Measurements from ENCODE around the gene MAP2K2.
"Not testable (repeated sequence)": the region's sequence is repeated elsewhere in the genome, so short reads cannot be mapped to it uniquely, and the experiment has no call there.

The MAP2K2 gene

DNA sequence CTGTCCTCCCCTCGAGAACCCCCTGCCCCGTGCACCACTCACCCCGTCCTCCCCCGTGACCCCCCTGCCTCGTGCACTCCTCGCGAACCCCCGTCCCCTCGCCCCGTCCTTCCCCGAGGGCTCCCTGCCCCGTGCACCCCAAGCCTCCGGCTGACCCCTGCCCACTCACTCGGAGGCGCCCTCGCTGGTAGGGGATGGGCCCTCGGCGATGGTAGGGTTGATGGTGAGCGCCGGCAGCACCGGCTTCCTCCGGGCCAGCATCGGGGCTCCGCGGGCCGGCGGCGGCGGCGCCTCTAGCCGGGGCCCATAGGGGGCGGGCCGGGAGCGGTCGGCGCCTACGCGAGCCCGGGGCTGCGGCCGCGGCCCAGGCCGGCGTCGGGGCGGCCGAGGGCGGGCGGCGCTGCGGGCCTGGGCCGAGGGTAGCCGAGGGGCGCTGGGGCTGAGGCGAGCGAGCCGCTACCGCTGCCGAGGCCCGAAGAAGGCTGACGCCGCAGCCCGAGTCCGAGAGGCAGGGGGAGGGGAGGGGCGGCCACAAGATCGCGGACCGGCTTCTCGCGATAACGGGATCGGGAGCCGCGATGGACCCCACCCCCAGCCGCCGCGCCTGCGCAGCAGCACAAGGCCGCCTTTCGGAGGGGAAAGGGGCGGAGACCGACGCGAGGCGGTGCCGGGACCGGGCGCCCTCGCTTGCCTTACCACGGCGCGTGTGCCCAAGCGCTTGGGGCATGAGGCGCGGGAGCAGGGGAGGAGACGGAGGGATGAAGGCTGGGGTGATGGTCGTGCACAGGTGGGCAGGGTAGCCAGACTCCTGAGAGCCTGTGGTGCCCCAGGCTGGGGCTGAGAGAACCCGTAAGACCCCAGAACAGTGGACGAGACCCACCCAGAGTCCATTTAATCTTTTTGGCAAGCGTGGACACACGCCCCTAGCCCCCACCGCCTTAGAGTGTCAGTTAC is at the start of gene MAP2K2:
TSS of gene MAP2K2 (minus strand) at position 508 of the 954 bp plus-strand sequence. CDS start at position 261, 247 bp downstream.
- Mint-ChIP-seq H3K9me3 (no peaks in the 10 kb centered on the region), H3K4me1 (ENCODE audit: low read depth) (peaks cover 17% of the 10 kb centered on the region), H3K4me3 (peak within 1 kb of the TSS; percentile 94), H3K36me3 (ENCODE audit: low read depth) (peaks cover 3% of the 10 kb centered on the region), H3K27ac (peak within 1 kb of the TSS; percentile 98), H3K27me3 (no peaks in the 10 kb centered on the region)

DNA sequence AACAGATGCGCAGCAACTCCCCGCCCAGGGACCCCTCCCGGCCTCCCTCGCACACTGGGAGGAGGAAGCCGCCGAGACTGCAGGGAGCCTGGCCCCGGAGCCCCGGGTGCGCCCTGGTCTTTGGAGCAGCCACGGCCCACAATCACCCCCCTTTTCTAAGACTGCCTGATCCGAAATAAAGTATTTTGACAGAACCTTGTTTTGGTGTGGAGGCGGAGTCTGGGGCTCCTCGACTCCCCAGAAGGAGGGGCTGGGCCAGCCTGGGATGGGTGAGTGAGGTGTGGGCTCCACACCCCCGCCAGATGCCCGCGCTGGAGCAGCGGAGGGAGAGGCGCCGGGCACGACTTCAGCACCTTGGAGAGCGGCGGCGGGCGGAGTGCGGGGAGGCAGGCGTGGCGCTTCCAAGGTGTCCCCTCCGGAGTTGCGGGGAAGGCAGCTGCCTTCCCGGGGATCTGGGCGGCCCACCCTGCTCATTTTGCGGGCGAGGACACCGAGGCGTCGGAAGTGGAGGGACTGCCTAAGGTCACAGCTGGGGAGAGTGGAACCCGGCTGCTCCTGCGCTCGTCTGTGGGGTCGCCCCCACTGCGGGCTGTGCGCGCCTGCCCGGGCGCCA is 49.0 kb upstream of the MAP2K2 start:
- Mint-ChIP-seq H3K4me1 (ENCODE audit: low read depth) (no peaks in the 10 kb centered on the region), H3K4me3 (no peak overlapping the region), H3K27ac (no peak overlapping the region), H3K27me3 (peaks cover 16% of the 10 kb centered on the region), H3K36me3 (ENCODE audit: low read depth) (no peaks in the 10 kb centered on the region), H3K9me3 (no peaks in the 10 kb centered on the region)

DNA sequence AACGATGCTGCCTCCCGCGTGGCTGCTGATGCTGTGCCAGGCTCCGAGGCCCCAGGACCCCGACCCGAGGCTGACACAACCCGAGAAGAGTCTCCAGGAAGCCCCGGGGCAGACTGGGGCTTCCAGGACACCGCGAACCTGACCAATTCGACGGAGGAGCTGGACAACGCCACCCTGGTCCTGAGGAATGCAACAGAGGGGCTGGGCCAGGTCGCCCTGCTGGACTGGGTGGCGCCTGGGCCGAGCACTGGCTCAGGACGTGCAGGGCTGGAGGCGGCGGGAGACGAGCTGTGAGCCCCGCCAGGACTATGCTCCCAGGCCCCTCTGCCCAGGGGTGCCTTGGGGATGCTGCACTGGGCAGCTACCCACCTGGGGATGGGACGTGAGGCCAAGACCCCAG is 47.8 kb upstream of the MAP2K2 start:
- Mint-ChIP-seq H3K27ac (no peak overlapping the region), H3K4me1 (ENCODE audit: low read depth) (no peaks in the 10 kb centered on the region), H3K4me3 (no peak overlapping the region), H3K27me3 (peaks cover 19% of the 10 kb centered on the region), H3K36me3 (ENCODE audit: low read depth) (no peaks in the 10 kb centered on the region), H3K9me3 (no peaks in the 10 kb centered on the region)

DNA sequence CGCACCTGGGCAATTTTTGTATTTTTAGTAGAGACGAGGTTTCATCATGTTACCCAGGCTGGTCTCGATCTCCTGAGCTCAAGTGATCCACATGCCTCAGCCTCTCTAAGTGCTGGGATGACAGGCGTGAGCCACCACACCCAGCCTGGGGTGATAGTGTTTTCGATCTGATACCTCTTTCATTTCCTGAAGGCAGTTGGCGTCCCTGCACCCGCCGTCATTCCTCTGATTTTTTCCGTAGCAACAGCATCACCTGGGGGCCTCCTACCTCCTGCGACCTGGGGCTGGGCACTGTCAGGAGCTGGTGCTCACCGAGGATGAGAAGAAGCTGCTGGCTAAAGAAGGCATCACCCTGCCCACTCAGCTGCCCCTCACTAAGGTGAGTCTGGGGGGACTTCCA is 40.3 kb upstream of the MAP2K2 start:
- Mint-ChIP-seq H3K27me3 (peaks cover 12% of the 10 kb centered on the region), H3K27ac (no peak overlapping the region), H3K4me1 (ENCODE audit: low read depth) (no peaks in the 10 kb centered on the region), H3K4me3 (no peak overlapping the region), H3K9me3 (no peaks in the 10 kb centered on the region), H3K36me3 (ENCODE audit: low read depth) (no peaks in the 10 kb centered on the region)

DNA sequence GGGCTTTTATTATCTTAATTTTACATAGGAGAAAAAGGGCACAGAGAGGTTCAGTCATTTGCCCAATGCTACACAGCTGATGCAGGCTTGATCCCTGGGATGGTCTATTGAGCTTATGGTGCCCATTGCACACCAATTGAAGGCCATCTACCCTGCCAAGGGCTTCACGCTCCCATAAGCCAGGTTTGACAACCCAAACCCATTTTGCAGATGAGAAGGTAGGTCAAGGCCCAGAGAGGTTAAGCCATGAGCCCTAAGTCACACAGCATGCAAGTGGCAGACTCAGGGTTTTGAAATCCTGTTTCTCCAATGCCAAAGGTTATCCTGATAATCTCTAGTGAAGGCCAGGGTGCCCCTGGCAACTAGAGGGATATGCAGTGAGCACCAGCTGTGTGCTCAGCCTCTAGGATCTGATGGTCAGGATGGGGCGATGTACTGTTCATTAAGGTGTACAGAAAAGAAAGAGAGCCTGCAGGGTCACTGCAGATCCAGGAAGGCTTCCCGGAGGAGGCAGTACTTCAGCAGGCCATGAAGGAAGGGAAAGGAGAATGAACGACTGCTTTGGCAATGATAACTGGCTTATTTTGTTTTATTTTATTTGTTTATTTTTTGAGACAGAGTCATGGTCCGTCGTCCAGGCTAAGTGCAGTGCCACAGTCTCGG is 37.6 kb upstream of the MAP2K2 start:
- Mint-ChIP-seq H3K27me3 (peaks cover 4% of the 10 kb centered on the region), H3K27ac (no peak overlapping the region), H3K9me3 (no peaks in the 10 kb centered on the region), H3K4me3 (no peak overlapping the region), H3K4me1 (ENCODE audit: low read depth) (no peaks in the 10 kb centered on the region), H3K36me3 (ENCODE audit: low read depth) (no peaks in the 10 kb centered on the region)

DNA sequence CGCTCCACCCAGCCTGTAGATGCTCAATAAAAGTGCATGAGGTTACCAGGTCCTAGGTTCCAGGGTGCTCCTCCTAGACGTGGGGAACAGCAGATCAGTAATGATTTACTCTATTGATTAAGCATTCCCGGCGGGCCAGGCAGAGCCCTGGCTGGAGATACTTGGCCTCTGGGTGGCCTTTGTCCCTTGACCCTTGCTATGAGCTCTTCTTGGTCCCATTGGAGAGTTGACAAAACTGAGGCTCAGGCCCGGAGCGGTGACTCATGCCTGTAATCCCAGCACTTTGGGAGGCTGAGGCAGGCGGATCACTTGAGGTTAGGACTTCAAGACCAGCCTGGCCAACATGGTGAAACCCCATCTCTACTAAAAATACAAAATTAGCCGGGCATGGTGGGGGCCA is 34.0 kb upstream of the MAP2K2 start:
- not testable (repeated sequence) for H3K4me3 Mint-ChIP-seq; H3K4me1 Mint-ChIP-seq (ENCODE audit: low read depth); H3K9me3 Mint-ChIP-seq; H3K27me3 Mint-ChIP-seq; H3K36me3 Mint-ChIP-seq (ENCODE audit: low read depth); H3K27ac Mint-ChIP-seq

DNA sequence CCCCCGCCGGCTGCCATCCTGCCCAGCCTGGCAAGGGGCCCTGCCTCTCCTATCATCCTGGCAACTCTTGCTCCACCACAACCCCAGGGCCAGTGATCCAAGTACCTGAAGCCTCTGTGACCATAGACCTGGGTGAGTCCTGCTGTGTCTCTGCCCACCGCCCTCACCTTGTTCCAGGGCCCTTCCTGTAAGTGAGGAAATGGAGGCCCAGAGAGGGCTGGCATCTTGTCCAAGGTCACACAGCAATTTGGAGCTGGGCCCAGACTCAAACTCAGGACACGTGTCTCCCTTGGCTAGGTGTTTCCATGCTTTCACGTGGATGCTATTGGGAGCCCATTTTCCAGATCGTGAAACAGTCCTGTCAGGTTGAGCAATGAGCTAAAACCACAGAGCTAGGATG is 33.2 kb upstream of the MAP2K2 start:
- H3K36me3 Mint-ChIP-seq (ENCODE audit: low read depth) = no peaks in the 10 kb centered on the region
- H3K27ac Mint-ChIP-seq = no peak overlapping the region
- peaks cover 13% of the 10 kb centered on the region for H3K4me1 Mint-ChIP-seq (ENCODE audit: low read depth)
- no peaks in the 10 kb centered on the region for H3K27me3 Mint-ChIP-seq
- no peaks in the 10 kb centered on the region for H3K9me3 Mint-ChIP-seq
- H3K4me3 Mint-ChIP-seq = no peak overlapping the region

DNA sequence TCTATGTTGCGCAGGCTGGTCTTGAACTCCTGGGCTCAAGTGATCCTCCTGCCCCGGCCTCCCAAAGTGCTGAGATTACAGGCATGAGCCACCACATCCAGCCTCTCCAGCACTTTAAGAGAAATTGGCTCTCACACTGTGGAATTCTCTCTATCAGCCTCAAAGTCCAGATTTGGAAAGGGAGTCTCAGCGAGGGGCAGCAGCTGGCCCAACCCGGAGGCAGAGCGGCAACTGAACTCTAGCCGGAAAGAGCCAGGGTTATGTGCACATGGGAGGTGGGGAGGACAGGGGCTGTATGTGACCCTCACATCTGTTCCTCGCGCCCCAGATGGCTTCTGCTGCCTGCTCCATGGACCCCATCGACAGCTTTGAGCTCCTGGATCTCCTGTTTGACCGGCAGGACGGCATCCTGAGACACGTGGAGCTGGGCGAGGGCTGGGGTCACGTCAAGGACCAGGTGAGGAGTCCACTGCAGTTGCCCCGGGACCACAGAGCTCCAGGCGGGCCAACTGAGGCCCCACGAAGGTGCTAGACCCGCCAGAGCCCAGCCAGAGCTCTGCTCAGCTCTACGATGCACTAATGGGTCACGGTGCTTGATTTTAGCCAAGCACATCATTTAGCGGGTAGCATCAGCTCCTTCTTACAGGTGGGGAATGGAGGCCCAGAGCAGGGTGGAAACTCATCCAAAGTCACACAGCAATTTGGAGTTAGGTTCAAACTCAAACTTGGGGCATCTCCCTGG is 30.8 kb upstream of the MAP2K2 start:
- Mint-ChIP-seq H3K4me3 (no peak overlapping the region), H3K36me3 (ENCODE audit: low read depth) (no peaks in the 10 kb centered on the region), H3K9me3 (no peaks in the 10 kb centered on the region), H3K4me1 (ENCODE audit: low read depth) (peaks cover 13% of the 10 kb centered on the region), H3K27me3 (peaks cover under 1% of the 10 kb centered on the region), H3K27ac (no peak overlapping the region)

DNA sequence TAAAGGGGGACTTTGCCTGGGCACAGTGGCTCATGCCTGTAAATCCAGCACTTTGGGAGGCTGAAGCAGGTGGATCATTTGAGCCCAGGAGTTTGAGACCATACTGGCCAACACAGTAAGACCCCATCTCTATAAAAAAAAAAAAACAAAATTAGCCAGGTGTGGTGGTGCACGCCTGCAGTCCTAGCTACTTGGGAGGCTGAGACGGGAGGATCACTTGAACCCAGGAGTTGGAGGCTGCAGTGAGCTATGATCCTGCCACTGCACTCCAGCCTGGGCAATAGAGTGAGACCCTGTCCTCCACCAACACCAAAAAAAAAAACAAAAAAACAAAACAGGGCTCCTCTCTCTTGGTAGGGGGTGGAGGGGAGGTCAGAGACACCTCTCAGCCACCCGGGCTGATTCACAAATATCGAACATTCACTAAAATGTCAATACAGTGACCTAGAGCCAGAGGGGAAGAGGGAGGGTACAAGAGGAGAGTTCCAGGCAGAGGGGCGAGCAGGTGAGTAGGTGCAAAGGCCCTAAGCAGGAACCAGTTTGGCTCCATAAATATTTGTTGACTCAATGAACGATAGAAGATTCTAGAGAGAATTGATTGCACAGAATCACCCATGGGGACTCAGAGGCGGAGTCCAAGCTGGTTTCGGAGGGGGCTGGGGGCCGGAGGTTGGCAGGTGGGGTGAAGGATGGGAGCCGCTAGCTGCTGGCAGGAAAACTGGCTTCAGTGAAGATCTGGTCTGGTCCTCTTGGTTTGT is 28.5 kb upstream of the MAP2K2 start:
- no peak overlapping the region for H3K4me3 Mint-ChIP-seq
- H3K9me3 Mint-ChIP-seq = no peaks in the 10 kb centered on the region
- peaks cover 13% of the 10 kb centered on the region for H3K4me1 Mint-ChIP-seq (ENCODE audit: low read depth)
- H3K27ac Mint-ChIP-seq = no peak overlapping the region
- peaks cover 5% of the 10 kb centered on the region for H3K27me3 Mint-ChIP-seq
- H3K36me3 Mint-ChIP-seq (ENCODE audit: low read depth) = no peaks in the 10 kb centered on the region

DNA sequence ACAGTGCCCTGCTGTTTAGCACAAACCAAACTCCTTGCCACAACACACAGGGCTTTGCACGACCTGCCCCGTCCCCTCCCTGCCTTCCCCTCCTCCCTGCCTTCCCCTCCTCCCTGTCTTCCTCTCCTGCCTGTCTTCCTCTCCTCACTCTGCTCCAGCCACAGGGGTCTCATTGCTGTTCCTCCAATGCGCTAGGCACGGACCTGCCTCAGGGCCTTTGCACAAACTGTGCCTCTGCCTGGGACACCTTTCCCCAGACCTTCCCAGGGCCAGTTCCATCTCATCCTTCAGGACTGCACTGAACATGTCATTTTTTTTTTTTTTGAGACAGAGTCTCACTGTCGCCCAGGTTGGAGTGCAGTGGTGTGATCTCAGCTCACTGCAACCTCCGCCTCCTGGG is 27.7 kb upstream of the MAP2K2 start:
- peaks cover 8% of the 10 kb centered on the region for H3K27me3 Mint-ChIP-seq

DNA sequence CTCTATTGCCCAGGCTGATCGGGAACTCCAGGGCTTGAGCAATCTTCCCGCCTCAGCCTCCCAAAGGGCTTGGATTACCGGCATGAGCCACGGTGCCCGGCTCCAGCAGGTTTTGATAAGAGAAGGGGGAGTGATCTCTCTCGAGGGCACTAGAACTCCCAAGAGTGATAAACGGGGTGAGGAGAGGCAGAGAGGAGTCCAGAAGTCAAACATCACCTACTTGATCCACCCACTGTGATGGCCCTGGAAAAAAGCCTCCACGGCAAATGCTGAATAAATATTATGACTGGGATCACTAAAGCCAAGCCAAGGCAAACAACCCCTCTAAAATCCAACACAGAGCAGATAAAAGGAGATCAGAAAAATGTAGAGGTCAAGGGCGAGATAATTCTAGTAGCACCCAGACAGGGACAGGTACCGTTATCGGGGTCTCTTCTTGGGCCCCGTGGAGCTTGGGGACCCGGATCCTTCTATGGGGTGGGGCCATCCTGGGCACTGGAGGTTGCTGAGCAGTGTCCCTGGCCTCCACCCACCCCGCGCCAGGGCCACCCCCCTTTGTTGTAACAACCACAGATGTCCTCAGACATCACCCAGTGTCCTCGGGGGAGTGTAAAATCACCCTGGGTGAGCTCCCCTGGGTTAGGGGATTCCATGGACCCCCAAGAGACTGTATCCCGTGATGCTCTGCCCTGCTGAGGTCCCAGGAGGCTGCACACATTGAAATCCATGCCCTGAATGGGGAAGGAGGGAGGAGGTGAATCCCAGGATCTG is 25.8 kb upstream of the MAP2K2 start:
- Mint-ChIP-seq H3K27me3 (peaks cover 13% of the 10 kb centered on the region), H3K4me1 (ENCODE audit: low read depth) (peaks cover 16% of the 10 kb centered on the region), H3K27ac (no peak overlapping the region), H3K36me3 (ENCODE audit: low read depth) (no peaks in the 10 kb centered on the region), H3K4me3 (no peak overlapping the region), H3K9me3 (no peaks in the 10 kb centered on the region)

More for the DNA sequence above, 27.7 kb upstream of the MAP2K2 start:
- no peaks in the 10 kb centered on the region for H3K36me3 Mint-ChIP-seq (ENCODE audit: low read depth)
- no peak overlapping the region for H3K27ac Mint-ChIP-seq
- H3K9me3 Mint-ChIP-seq = no peaks in the 10 kb centered on the region
- H3K4me3 Mint-ChIP-seq = no peak overlapping the region
- peaks cover 13% of the 10 kb centered on the region for H3K4me1 Mint-ChIP-seq (ENCODE audit: low read depth)

DNA sequence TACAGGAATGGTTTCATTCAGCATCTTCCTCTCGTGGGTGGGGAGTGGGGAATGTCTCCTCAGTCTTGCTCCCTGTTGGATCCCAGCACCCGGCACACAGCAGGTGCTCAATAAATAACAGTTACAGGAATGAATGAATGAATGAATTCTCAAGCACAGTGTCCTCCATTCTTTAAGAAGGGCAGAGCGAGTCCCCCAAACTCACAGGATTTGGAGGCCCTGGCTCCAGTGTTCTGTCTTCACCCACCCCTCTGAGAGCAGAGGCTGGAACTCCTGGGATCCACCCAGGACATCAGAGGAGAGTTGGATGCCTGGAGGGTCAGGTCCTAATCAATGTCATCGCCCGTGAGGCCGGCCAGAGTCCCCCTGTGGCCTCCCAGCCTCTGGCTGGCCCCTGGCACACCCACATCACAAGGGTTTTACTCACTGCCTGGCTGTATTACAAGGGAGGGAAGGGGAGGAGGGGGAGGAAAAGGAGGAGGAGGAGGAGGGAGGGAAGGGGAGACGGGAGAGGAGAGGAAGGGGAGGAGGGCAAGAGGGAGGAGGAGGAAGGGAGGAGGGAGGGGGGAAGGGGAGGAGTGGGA is 20.8 kb upstream of the MAP2K2 start:
- Mint-ChIP-seq H3K4me3 (no peak overlapping the region), H3K36me3 (ENCODE audit: low read depth) (no peaks in the 10 kb centered on the region), H3K9me3 (no peaks in the 10 kb centered on the region), H3K4me1 (ENCODE audit: low read depth) (peaks cover 10% of the 10 kb centered on the region), H3K27me3 (peaks cover 19% of the 10 kb centered on the region), H3K27ac (no peak overlapping the region)

DNA sequence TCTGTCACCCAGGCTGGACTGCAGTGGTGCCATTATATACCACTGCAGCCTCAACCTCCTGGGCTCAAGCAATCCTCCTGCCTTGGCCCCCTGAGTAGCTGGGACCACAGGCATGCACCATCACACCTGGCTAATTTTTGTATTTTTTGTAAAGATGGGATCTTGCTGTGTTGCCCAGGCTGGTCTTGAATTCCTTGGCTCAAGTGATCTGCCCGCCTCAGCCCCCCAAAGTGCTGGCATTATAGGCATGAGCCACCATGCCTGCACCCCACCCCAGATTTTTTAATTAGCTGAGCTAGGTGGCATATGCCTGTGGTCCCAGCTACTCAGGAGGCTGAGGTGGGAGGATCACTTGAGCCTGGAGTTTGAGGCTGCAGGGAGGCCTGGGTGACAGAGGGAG is 19.0 kb upstream of the MAP2K2 start:
- H3K4me3 Mint-ChIP-seq; H3K27ac Mint-ChIP-seq; H3K9me3 Mint-ChIP-seq; H3K36me3 Mint-ChIP-seq (ENCODE audit: low read depth): not testable (repeated sequence)
- H3K4me1 Mint-ChIP-seq (ENCODE audit: low read depth) = peaks cover 15% of the 10 kb centered on the region
- peaks cover 16% of the 10 kb centered on the region for H3K27me3 Mint-ChIP-seq

All from stimulated activated naive CD8-positive, alpha-beta T cell treated with anti-CD3 and anti-CD28 coated beads, Interleukin-15, Interleukin-2, amounts not matched to agents 100 ng/mL and 50 ng/mL, for 24 hours (primary cell).